Endothelial cell of umbilical vein (primary cell): ENCODE data around the gene TEX19.

Source experiments
- CTCF ChIP-seq, 2 donors: IDR thresholded peaks; 1 replicate in 1 of 2; 2 replicates in 1 of 2; pipeline ENCODE4 v1.5.1; 2011; ENCODE audit warnings: low read length in 2 of 2, mild to moderate bottlenecking in 2 of 2, moderate library complexity in 2 of 2, control low read depth in 1 of 2, inconsistent platforms in 1 of 2, low read depth in 1 of 2; ENCODE audit not compliant: insufficient read depth in 1 of 2; ENCODE audit errors: extremely low read depth in 1 of 2
- EZH2 ChIP-seq: IDR thresholded peaks from 2 replicates; pipeline ENCODE4 v1.6.1; 2012; ENCODE audit warnings: borderline replicate concordance, low read depth, mild to moderate bottlenecking, moderate library complexity, low read length, inconsistent platforms; ENCODE audit not compliant: severe bottlenecking
- JUN ChIP-seq: IDR thresholded peaks from 2 replicates; pipeline ENCODE4 v1.6.1; 2011; ENCODE audit warnings: borderline replicate concordance, low read depth; ENCODE audit not compliant: insufficient read length, insufficient read depth
- MYC ChIP-seq: IDR thresholded peaks from one replicate; pipeline ENCODE4 v1.6.1; 2011; ENCODE audit warnings: mild to moderate bottlenecking, low read depth, low read length
- POLR2A ChIP-seq: IDR thresholded peaks from 2 replicates; pipeline ENCODE4 v1.6.1; 2012; ENCODE audit warnings: low read depth, mild to moderate bottlenecking, control low read depth, low read length
- POLR2AphosphoS5 ChIP-seq: IDR thresholded peaks from 2 replicates; pipeline ENCODE4 v1.6.1; 2012; ENCODE audit warnings: low read depth, mild to moderate bottlenecking, control low read depth, low read length, moderate library complexity; ENCODE audit not compliant: insufficient read depth
- TF ChIP-seq, protein P1 (sequence below): IDR thresholded peaks from 2 replicates; pipeline ENCODE4 v1.6.1; 2011; ENCODE audit not compliant: insufficient read depth, insufficient read length

GRCh38 chr17:82407255-82407654 lies 48.2 kb downstream of the TEX19 start:
- TF ChIP-seq POLR2AphosphoS5: no peak
- no peak for TF ChIP-seq CTCF (IDR thresholded peaks at IDR 0.05; ENCODE audit: extremely low read depth in 1 of 2, insufficient read depth in 1 of 2, low read depth in 1 of 2, low read length in 2 of 2)
- no peak for TF ChIP-seq JUN
- TF ChIP-seq POLR2A: no peak
- no peak for TF ChIP-seq MYC
- TF ChIP-seq, protein P1, sequence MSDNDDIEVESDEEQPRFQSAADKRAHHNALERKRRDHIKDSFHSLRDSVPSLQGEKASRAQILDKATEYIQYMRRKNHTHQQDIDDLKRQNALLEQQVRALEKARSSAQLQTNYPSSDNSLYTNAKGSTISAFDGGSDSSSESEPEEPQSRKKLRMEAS: no peak
- TF ChIP-seq EZH2: no peak
